Smooth muscle cell (in vitro differentiated cells): ENCODE results near the gene PWWP2B. TPM values are rescaled to one million over a fixed set of nuclear protein-coding genes. Genes with fewer than 3 reads are reported as not detected.

Experiments used
- DNase-seq: peaks from one replicate; lab custom pipeline; 2025; ENCODE audit not compliant: unreplicated experiment; lab: John Stamatoyannopoulos, UW
- H2AFZ ChIP-seq: fragments of 200-600 bp; sonication (generic); 2 replicates; pipeline ENCODE4 v1.6.0; 2016; ENCODE audit warnings: antibody characterized with exemption, low read depth, mild to moderate bottlenecking
- H3F3A ChIP-seq: fragments of 200-600 bp; sonication (generic); 2 replicates; pipeline ENCODE4 v1.6.0; 2017; ENCODE audit warnings: antibody characterized with exemption, low read depth
- H3K27ac ChIP-seq: fragments of 200-600 bp; sonication (generic); 2 replicates; pipeline ENCODE4 v1.5.1; 2016; ENCODE audit warnings: low read depth, mild to moderate bottlenecking
- H3K27me3 ChIP-seq: fragments of 200-600 bp; sonication (generic); 2 replicates; pipeline ENCODE4 v1.6.1; 2016; ENCODE audit warnings: low read depth, mild to moderate bottlenecking
- H3K36me3 ChIP-seq: fragments of 200-600 bp; sonication (generic); 2 replicates; pipeline ENCODE4 v1.5.1; 2016; ENCODE audit warnings: low read depth
- H3K4me1 ChIP-seq: fragments of 200-600 bp; sonication (generic); 2 replicates; pipeline ENCODE4 v1.5.1; 2016; ENCODE audit warnings: low read depth
- H3K4me2 ChIP-seq: fragments of 200-600 bp; sonication (generic); 2 replicates; pipeline ENCODE4 v1.6.0; 2016; ENCODE audit warnings: mild to moderate bottlenecking
- H3K4me3 ChIP-seq: fragments of 200-600 bp; sonication (generic); 2 replicates; pipeline ENCODE4 v1.5.1; 2016; ENCODE audit warnings: mild to moderate bottlenecking
- H3K79me2 ChIP-seq: fragments of 200-600 bp; sonication (generic); 2 replicates; pipeline ENCODE4 v1.6.0; 2016; ENCODE audit warnings: low read depth, mild to moderate bottlenecking
- H3K9ac ChIP-seq: fragments of 200-600 bp; sonication (generic); 2 replicates; pipeline ENCODE4 v1.6.0; 2016; ENCODE audit warnings: low read depth
- H3K9me3 ChIP-seq: fragments of 200-600 bp; sonication (generic); replicated peaks from 2 replicates; pipeline ENCODE4 v1.5.1; 2016; ENCODE audit warnings: low read depth
- H4K20me1 ChIP-seq: fragments of 200-600 bp; sonication (generic); 2 replicates; pipeline ENCODE4 v1.6.0; 2016; ENCODE audit warnings: low read depth
- WGBS: methylation state at CpG from one replicate; pipeline ENCODE4 v1.1.7; 2016; ENCODE audit warnings: low lambda C conversion rate; 5-methylcytosine and 5-hydroxymethylcytosine counted together
- polyA plus RNA-seq: library from polyadenylated mRNA; unstranded; fragments of >200 nt; fragmentation: Nextera tagmentation; extraction: Ambion mirVana; gene quantifications from 2 replicates; pipeline ENCODE4 v1.2.1, GENCODE V29; 2016
- total RNA-seq: library from RNA; depleted of rRNA; stranded (reverse); fragments of >200 nt; gene quantifications from 2 replicates; pipeline ENCODE4 v1.2.3, GENCODE V29; 2014
- TF ChIP-seq, protein P1 (sequence below): fragments of 200-600 bp; sonication (generic); IDR thresholded peaks from 2 replicates; pipeline ENCODE4 v1.5.1; 2017; ENCODE audit warnings: borderline replicate concordance, mild to moderate bottlenecking, antibody characterized with exemption; ENCODE audit not compliant: insufficient read depth, poor library complexity, severe bottlenecking

The PWWP2B gene
- total and polyA plus RNA-seq, 2 experiments from 2014 or later, result 8.3 to 13.2 TPM

DNA sequence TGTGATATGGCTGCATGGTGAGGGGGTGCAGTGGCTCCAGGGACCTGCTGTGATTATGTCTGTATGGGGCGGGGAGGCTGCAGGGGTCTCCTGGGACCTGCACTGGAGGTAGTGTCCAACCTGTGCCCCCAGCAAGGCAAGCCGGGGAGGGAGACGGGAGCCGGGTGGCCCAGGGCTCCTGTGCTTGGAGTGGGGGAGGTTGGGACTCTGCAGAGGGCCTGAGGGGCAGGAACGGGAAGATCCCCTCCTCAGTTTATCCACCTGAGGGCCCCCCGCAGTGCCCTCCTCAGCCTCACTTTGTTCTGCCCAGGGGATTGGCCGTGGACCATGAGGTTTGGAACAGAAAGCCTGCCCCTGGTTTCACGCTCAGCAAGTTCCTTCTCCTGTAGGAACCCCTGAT lies 22.8 kb upstream of the PWWP2B start:
- Histone ChIP-seq H3K36me3 (no peaks in the 10 kb centered on the region), H3K9me3 (no peaks in the 10 kb centered on the region), H3K27me3 (no peaks in the 10 kb centered on the region), H3K79me2 (no peaks in the 10 kb centered on the region), H3K9ac (no peak overlapping the region), H2AFZ (no peak overlapping the region), H3K4me3 (no peak overlapping the region), H3K4me2 (no peak overlapping the region), H3F3A (no peaks in the 10 kb centered on the region), H4K20me1 (no peaks in the 10 kb centered on the region), H3K27ac (no peak overlapping the region), H3K4me1 (no peaks in the 10 kb centered on the region)
- DNase-seq, result no peak
- TF ChIP-seq, protein P1, sequence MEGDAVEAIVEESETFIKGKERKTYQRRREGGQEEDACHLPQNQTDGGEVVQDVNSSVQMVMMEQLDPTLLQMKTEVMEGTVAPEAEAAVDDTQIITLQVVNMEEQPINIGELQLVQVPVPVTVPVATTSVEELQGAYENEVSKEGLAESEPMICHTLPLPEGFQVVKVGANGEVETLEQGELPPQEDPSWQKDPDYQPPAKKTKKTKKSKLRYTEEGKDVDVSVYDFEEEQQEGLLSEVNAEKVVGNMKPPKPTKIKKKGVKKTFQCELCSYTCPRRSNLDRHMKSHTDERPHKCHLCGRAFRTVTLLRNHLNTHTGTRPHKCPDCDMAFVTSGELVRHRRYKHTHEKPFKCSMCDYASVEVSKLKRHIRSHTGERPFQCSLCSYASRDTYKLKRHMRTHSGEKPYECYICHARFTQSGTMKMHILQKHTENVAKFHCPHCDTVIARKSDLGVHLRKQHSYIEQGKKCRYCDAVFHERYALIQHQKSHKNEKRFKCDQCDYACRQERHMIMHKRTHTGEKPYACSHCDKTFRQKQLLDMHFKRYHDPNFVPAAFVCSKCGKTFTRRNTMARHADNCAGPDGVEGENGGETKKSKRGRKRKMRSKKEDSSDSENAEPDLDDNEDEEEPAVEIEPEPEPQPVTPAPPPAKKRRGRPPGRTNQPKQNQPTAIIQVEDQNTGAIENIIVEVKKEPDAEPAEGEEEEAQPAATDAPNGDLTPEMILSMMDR, result no peak
- 86% methylated on average over 8 of the region's 8 CpGs for WGBS

DNA sequence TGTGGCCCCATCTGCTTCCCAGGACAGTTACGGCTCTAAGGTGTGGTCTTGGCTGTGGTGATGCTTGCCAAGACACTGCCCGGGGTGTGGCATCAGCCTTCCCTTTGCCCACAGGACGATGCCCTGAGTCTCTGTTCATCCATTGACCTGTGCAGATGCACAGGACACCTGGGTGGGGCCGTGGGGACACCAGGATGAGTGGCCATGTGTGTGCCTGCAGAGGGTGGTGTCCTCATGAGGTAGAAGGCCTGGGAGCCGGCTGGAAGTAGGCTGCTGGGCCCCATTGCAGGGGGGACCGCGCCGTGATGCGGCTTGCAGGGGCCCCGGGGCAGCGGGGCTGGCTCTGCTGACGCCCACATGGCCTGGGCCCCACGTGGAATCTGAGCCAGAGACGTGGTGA lies 22.4 kb upstream of the PWWP2B start:
- no peaks in the 10 kb centered on the region for H3F3A ChIP-seq
- H3K27me3 ChIP-seq, result no peaks in the 10 kb centered on the region
- no peak overlapping the region for H3K27ac ChIP-seq
- DNase-seq, result no peak
- H3K4me2 ChIP-seq, result no peak overlapping the region
- H3K9me3 ChIP-seq, result no peaks in the 10 kb centered on the region
- no peak overlapping the region for H2AFZ ChIP-seq
- H4K20me1 ChIP-seq, result no peaks in the 10 kb centered on the region
- H3K4me1 ChIP-seq, result no peaks in the 10 kb centered on the region
- no peaks in the 10 kb centered on the region for H3K79me2 ChIP-seq
- TF ChIP-seq, protein P1, result no peak
- 80% methylated on average over 12 of the region's 14 CpGs for WGBS
- no peak overlapping the region for H3K9ac ChIP-seq
- no peaks in the 10 kb centered on the region for H3K36me3 ChIP-seq
- H3K4me3 ChIP-seq, result no peak overlapping the region

DNA sequence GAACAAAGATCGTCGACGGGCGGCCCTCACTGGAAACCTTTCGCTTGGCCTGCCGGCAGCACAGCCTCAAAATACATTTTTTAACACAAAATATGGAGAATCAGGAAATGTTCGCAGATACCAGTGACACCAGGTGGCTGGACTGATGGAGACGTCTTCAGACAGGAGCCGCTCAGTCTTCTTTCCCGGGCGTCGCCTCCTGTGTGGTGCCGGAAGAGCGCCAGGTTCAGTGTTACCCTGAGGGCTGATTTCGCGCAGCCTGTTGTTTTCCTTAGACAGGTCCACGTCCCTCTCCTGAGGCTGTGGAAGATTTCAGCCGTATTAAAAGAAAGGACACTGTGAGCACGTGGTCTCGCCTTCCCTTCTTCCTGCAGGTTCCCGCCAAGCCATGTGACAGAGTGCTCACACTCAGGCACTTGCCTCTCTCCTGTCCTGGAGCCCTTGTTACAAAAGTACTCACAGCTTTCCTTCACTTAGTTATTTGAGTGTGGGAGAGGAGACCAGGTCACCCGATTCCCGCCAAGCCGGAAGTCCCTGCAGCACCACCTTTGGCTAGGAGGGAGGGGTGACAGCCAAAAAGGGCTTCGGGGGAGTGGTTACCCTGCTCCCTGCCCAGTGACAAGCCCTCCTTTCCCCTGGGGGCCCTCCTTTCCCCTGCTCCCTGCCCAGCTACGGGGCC lies 21.7 kb upstream of the PWWP2B start:
- Histone ChIP-seq H3F3A (no peaks in the 10 kb centered on the region), H3K4me2 (no peak overlapping the region), H4K20me1 (no peaks in the 10 kb centered on the region), H3K4me3 (no peak overlapping the region), H3K27me3 (no peaks in the 10 kb centered on the region), H3K36me3 (no peaks in the 10 kb centered on the region), H3K79me2 (no peaks in the 10 kb centered on the region), H2AFZ (no peak overlapping the region), H3K4me1 (no peaks in the 10 kb centered on the region), H3K9ac (no peak overlapping the region), H3K9me3 (no peaks in the 10 kb centered on the region), H3K27ac (no peak overlapping the region)
- no peak for DNase-seq
- 76% methylated on average over 26 of the region's 26 CpGs for WGBS
- TF ChIP-seq, protein P1, result no peak

DNA sequence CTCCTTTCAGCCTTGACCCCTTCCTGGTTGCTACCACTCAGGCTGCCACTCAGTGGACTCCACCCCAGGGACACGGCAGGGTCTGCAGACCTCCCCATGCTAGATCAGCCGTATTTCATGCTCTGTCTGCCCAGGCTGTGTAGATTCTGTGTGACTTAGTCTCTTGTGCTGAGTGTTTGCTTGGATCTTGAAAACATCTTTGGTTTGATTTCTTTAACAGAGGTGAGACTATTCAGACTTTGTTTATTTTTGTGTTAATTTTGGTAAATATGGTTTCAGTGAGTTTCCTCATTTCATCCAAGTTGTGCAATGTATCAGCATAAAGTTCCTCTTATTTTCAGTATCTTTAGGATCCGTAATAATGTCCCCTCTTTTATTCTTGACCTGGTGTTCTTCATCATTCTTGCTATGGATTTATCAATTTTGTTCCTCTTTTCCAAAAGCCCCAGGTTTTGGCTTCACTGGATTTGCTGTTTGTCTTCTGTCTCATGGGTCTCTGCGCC lies 21.2 kb upstream of the PWWP2B start:
- WGBS, result 89% methylated on average over 4 of the region's 4 CpGs
- H4K20me1 ChIP-seq, result no peaks in the 10 kb centered on the region
- TF ChIP-seq, protein P1, result no peak

More for the DNA sequence above, 21.2 kb upstream of the PWWP2B start:
- Histone ChIP-seq H3K4me2 (no peak overlapping the region), H2AFZ (no peak overlapping the region), H3K4me3 (no peak overlapping the region), H3K9me3 (no peaks in the 10 kb centered on the region), H3K36me3 (no peaks in the 10 kb centered on the region), H3K4me1 (no peaks in the 10 kb centered on the region), H3K27ac (no peak overlapping the region), H3K27me3 (no peaks in the 10 kb centered on the region), H3K9ac (no peak overlapping the region), H3F3A (no peaks in the 10 kb centered on the region), H3K79me2 (no peaks in the 10 kb centered on the region)
- no peak for DNase-seq
